ENCODE data around the gene SLC16A10. TPM values are rescaled to one million over a fixed set of nuclear protein-coding genes. Genes with fewer than 3 reads are reported as not detected.

Gene SLC16A10
- total RNA-seq, 2 donors from 2014 or later: 6.0 to 7.3 TPM

DNA sequence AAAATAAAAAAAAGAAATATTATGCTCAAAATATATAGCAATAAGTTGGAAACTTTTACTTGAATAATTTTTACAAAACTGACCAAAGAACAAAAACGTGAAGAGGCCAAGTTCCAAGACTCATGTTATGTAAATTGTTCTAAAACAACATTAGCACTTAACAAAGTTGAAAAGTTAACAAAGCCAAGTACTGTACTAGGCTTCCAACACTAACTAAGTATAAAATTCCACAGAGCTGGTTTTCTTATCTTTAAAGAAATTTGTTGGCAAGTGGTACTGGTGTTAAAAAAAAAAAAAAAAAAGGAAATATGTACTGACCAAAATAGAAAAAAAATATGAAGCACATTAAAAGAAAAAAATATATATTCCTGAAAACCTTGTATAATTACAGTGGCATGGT, 127.8 kb downstream of the SLC16A10 start:
- H3K9ac ChIP-seq (ENCODE audit: low read depth in 2 of 2, low read length in 2 of 2): no peak overlapping the region
- H3K4me3 ChIP-seq: no peak overlapping the region
- no peak for DNase-seq
- H3K27me3 ChIP-seq: no peaks in the 10 kb centered on the region
- H3K36me3 ChIP-seq: no peaks in the 10 kb centered on the region
- no peaks in the 10 kb centered on the region for H3K4me1 ChIP-seq
- TF ChIP-seq, protein P1, sequence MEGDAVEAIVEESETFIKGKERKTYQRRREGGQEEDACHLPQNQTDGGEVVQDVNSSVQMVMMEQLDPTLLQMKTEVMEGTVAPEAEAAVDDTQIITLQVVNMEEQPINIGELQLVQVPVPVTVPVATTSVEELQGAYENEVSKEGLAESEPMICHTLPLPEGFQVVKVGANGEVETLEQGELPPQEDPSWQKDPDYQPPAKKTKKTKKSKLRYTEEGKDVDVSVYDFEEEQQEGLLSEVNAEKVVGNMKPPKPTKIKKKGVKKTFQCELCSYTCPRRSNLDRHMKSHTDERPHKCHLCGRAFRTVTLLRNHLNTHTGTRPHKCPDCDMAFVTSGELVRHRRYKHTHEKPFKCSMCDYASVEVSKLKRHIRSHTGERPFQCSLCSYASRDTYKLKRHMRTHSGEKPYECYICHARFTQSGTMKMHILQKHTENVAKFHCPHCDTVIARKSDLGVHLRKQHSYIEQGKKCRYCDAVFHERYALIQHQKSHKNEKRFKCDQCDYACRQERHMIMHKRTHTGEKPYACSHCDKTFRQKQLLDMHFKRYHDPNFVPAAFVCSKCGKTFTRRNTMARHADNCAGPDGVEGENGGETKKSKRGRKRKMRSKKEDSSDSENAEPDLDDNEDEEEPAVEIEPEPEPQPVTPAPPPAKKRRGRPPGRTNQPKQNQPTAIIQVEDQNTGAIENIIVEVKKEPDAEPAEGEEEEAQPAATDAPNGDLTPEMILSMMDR (IDR thresholded peaks at IDR 0.05): no peak
- no peaks in the 10 kb centered on the region for H3K9me3 ChIP-seq
- intact Hi-C loops (cut with DNase I): no loop called here
- H3K27ac ChIP-seq: no peak overlapping the region

DNA sequence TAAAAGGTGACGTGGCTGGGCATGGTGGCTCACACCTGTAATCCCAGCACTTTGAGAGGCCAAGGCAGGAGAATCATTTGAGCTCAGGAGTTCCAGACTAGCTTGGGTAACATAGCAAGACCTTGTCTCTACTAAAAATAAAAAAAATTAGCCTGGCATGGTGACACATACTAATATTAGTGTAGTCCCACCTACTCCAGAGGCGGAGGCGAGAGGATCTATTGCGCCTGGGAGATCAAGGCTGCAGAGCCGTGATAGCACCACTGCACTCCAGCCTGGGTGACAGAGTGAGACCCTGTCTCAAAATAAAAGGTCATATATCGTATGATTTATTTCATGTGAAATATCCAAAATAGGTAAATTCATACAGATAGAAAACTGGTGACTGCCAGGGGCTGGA, 132.5 kb downstream of the SLC16A10 start:
- intact Hi-C loops (cut with DNase I): no loop called here
- Histone ChIP-seq H3K4me3 (no peak overlapping the region), H3K36me3 (no peaks in the 10 kb centered on the region), H3K27me3 (no peaks in the 10 kb centered on the region), H3K27ac (no peak overlapping the region), H3K9me3 (no peaks in the 10 kb centered on the region), H3K9ac (ENCODE audit: low read depth in 2 of 2, low read length in 2 of 2) (no peak overlapping the region), H3K4me1 (no peaks in the 10 kb centered on the region)
- TF ChIP-seq, protein P1 (IDR thresholded peaks at IDR 0.05): no peak
- no peak for DNase-seq

DNA sequence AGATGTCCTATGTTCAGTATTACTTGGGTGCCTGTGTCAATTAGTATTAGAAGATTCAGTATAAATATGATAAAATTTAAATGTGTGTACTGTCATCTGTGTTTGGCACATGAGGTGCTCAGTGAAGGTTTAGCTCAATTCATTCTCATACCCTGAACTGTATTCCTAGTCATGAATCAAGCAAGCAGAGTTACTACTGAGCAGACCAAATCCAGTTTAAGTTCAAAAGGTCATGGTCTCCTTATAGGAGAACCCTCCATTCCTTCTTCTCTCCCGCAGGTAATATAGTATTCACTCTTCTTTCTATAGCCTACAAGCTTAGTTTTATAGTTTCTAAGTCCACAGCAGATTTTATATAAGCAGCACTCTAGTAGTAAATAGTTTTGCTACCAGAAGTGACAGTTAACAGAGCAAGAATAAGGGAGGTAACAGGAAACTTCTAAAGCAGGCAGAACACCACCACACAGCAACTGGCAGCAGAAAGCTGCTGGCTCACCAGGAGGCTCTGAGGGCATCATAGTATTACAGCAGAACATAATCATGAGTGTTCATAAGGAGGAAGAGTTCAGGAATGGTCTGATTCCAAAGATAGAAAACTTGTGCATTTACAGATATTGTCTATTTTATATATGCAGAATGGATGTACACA, 133.2 kb downstream of the SLC16A10 start:
- H3K4me3 ChIP-seq: no peak overlapping the region
- no peak overlapping the region for H3K27ac ChIP-seq
- TF ChIP-seq, protein P1 (IDR thresholded peaks at IDR 0.05): no peak
- no peaks in the 10 kb centered on the region for H3K9me3 ChIP-seq
- no peaks in the 10 kb centered on the region for H3K27me3 ChIP-seq
- DNase-seq: no peak
- no peaks in the 10 kb centered on the region for H3K36me3 ChIP-seq
- no peaks in the 10 kb centered on the region for H3K4me1 ChIP-seq
- no peak overlapping the region for H3K9ac ChIP-seq (ENCODE audit: low read depth in 2 of 2, low read length in 2 of 2)
- intact Hi-C loops (cut with DNase I): no loop called here

DNA sequence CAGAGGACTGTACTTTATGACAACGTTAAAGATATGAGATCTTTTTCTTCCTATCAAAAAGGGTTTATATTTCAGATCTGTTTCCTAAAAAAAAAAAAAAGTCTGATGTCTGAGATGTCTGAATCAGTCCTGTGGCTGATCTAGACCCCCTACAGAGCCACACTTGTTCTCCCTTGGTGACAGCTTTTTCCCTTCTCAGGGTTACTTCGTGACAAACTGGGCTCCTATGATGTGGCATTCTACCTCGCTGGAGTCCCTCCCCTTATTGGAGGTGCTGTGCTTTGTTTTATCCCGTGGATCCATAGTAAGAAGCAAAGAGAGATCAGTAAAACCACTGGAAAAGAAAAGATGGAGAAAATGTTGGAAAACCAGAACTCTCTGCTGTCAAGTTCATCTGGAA, 134.5 kb downstream of the SLC16A10 start:
- intact Hi-C loops (cut with DNase I): no loop called here
- Histone ChIP-seq H3K4me1 (no peaks in the 10 kb centered on the region), H3K9ac (ENCODE audit: low read depth in 2 of 2, low read length in 2 of 2) (no peak overlapping the region), H3K27me3 (no peaks in the 10 kb centered on the region), H3K9me3 (no peaks in the 10 kb centered on the region), H3K27ac (no peak overlapping the region), H3K4me3 (no peak overlapping the region), H3K36me3 (no peaks in the 10 kb centered on the region)
- no peak for DNase-seq
- TF ChIP-seq, protein P1 (IDR thresholded peaks at IDR 0.05): no peak

DNA sequence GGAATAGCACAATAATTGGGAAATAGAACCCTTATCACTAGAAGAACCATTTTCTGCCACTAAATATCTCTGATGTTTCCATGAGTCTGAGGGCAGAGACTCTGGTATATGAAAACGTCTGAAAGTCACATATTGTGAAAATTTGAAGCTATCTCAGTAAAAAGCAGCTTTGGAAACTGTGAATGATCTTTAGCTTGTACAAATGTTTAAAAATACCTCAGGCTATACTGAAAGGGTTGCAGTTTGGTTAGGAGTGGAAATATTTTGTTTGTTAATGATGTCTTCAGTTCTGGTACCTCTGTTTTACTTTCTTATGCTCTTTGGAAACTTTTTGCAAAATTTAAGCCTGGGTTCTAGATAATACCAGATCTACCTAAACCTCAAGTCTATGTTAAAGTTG, 135.0 kb downstream of the SLC16A10 start:
- no peak overlapping the region for H3K27ac ChIP-seq
- H3K9me3 ChIP-seq: no peaks in the 10 kb centered on the region
- H3K9ac ChIP-seq (ENCODE audit: low read depth in 2 of 2, low read length in 2 of 2): no peak overlapping the region
- H3K36me3 ChIP-seq: no peaks in the 10 kb centered on the region
- TF ChIP-seq, protein P1 (IDR thresholded peaks at IDR 0.05): no peak
- no peak overlapping the region for H3K4me3 ChIP-seq
- intact Hi-C loops (cut with DNase I): no loop called here
- H3K27me3 ChIP-seq: no peaks in the 10 kb centered on the region
- H3K4me1 ChIP-seq: no peaks in the 10 kb centered on the region
- no peak for DNase-seq

All from colonic mucosa (tissue), 4 donors.